Endometrial microvascular endothelial cells (primary cell): ENCODE measurements around the gene PRSS50. TPM values are rescaled to one million over a fixed set of nuclear protein-coding genes. Genes with fewer than 3 reads are reported as not detected.

Source experiments
- in situ Hi-C: cut with HindIII; loops from 2 replicates; pipeline ENCODE4 v1.10.0; 2017; ENCODE audit warnings: low sequenced_read_pairs, low pct_unique_long_range_greater_than_20kb; ENCODE audit errors: inconsistent ontology term
- total RNA-seq: library from RNA; depleted of rRNA; stranded (reverse); fragments of >200 nt; gene quantifications from one replicate; pipeline ENCODE4 v1.2.3, GENCODE V29; 2015; ENCODE audit errors: inconsistent ontology term

The PRSS50 gene
- total RNA-seq, 1 donor from 2014 or later: not detected

DNA sequence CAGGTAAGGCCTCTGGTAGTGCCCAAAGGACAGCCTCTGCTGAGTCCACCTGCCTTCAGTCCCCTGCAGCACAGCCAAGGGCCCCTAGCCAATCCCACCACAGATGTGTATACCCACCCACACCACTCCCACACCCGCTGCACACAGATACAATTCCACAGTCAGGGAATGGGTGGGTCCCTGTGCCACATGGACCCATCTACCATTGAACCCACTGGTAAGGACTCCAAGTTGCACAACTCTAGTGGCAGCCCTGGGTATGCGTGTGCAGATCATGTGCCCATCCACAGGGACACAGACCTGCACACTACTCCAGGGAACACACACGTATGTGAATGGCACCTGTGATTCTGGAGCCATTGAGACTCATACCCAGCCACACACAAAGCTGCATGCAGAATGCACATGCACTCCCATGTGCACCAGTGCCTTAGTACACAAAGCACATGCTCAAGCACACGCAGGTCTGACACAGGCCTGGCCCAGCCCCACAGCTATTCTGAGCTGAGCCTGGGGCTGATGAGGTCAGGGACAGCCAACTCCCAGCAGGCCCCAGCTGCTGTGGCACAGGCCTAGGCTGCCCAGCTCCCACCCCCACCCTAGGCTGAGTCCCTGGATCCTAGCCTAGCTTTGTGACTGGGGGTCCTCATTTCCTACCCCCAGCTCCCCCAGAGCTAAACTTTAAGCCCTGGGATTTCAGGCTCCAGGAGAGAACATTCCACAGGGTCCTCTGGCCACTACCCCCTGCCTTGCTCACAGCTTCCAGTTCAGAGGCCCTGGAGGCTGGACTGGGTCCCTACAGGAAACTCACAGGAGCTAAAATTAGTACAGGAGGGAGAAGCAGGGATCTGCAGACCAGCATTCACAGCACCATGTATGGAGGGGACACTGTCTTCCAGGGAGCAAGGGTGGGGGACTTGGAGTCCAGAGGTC is 21.4 kb downstream of the PRSS50 start:
- in situ Hi-C loops: no loop called here

- in situ Hi-C loops: no loop called here
These were observed 22.3 kb downstream of the PRSS50 start for GRCh38 chr3:46695177-46695961.

GRCh38 chr3:46694520-46694919 is 23.1 kb downstream of the PRSS50 start:
- in situ Hi-C loops: no loop called here

DNA sequence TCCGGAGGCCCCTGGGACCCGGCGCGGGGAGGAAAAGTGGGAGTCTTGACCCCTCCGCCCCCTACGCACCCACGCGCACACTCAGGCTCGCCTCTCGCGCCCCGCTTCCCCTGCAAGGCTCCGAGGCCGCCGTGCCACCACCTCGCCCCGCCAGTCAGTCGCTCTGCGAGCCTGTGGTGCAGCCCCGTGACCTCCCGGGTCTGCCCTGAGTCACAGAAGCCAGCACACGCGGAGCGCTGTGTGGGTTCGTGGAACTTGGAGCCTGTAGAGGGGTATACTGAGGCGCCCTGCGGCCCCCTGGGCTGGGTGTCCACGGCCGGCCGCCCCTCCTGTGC is 23.8 kb downstream of the PRSS50 start:
- in situ Hi-C loops: no loop called here

DNA sequence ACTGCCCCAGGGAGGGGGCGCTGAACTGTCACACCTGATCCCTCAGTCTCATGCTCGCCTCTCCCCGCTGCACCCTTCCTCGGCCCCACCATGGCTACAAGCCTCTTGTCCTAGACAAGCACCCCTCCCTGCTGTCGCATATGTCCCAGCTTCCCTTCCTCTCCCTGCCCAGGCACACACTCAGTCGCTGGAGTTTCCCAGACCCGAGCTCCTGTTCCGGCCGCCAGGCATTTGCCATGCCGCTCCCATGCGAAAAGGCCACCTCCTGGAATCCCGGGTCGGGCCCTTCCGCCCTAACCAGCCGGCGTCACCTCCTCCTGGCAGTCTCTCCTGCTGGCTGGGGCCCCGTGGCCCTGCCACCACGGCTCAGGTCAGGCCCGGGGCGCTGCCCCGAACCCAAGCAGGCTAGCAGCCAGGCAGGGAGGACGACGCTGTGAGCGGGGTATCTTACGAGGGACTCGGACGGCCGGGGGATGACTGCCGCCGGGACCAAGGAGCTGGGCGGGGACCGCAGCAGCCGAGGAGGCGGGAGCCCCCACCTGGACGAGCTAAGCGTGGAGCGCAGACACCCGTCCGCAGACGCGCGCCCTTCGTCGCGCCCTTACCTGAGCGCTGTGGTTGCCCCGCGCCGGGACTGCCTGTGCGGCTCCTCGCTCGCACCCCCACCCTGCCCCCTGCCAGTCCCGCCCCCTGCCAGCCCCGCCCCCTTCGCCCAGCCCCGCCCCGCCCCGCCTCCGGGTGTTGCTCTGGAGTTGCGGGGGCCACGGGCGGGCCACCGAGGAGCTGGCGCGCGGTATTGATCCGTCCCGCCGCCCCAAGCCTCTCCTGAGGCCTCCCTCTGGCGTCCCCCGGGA is 24.4 kb downstream of the PRSS50 start, which contains the start of gene ALS2CL:
Gene ALS2CL (minus strand): TSS at position 642 of the 854 bp plus-strand sequence. CDS start 4,239 bp downstream, outside the sequence.
- in situ Hi-C loops: no loop called here

- in situ Hi-C loops: no loop called here
These were observed 25.1 kb downstream of the PRSS50 start for GRCh38 chr3:46692566-46692990.

DNA sequence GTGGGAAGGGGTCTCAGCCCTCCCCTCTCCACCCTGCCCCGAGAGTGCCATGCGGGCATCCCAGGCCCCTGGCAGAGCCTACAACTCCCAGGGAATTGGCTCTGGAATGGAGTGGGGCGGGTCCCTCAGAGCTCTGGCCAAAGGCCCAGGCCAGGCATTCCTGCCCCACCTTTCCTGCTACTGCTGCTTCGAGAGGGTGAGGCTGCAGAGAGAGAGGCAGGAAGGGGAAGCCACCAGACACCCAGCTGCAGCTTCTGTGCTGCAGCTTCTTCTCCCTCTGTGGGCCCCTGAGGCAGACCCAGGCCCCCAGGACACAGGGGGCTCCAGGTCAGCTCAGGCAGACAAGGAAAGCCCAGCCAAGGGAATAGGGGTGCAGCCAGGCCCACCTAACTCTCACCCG is 26.9 kb downstream of the PRSS50 start:
- in situ Hi-C loops: no loop called here

- in situ Hi-C loops: no loop called here
These were observed 32.2 kb downstream of the PRSS50 start for GRCh38 chr3:46685446-46685845.

GRCh38 chr3:46684891-46685290 is 32.8 kb downstream of the PRSS50 start:
- in situ Hi-C loops: no loop called here

- in situ Hi-C loops: no loop called here
These were observed 34.7 kb downstream of the PRSS50 start for GRCh38 chr3:46682974-46683373.

GRCh38 chr3:46681856-46682540 is 35.7 kb downstream of the PRSS50 start:
- in situ Hi-C loops: no loop called here

DNA sequence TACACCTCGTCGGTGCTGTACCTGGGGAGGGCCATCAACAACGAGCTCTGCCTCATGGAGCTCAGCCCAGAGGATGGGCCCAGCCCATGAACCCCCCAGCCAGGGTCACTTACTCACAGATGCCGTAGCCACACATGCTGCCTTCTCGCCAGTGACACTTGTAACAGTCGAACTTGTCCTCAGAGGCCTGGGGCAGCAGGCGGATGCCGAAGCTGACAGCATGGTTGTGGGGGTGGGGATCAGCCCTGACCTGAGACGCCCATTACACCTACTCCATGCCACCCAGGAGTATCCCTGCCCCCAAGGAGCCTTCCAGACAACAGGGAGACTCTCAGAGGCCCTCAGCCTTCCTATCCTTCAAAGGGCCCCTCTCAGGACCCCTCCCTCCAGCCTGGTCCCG is 36.3 kb downstream of the PRSS50 start:
- in situ Hi-C loops: no loop called here

GRCh38 chr3:46680298-46680826 is 37.3 kb downstream of the PRSS50 start:
- in situ Hi-C loops: no loop called here

GRCh38 chr3:46679681-46680080 is 38.0 kb downstream of the PRSS50 start:
- in situ Hi-C loops: no loop called here

- in situ Hi-C loops: no loop called here
These were observed 39.4 kb downstream of the PRSS50 start for GRCh38 chr3:46678280-46678679.

GRCh38 chr3:46677411-46677726 is 40.3 kb downstream of the PRSS50 start:
- in situ Hi-C loops: no loop called here

DNA sequence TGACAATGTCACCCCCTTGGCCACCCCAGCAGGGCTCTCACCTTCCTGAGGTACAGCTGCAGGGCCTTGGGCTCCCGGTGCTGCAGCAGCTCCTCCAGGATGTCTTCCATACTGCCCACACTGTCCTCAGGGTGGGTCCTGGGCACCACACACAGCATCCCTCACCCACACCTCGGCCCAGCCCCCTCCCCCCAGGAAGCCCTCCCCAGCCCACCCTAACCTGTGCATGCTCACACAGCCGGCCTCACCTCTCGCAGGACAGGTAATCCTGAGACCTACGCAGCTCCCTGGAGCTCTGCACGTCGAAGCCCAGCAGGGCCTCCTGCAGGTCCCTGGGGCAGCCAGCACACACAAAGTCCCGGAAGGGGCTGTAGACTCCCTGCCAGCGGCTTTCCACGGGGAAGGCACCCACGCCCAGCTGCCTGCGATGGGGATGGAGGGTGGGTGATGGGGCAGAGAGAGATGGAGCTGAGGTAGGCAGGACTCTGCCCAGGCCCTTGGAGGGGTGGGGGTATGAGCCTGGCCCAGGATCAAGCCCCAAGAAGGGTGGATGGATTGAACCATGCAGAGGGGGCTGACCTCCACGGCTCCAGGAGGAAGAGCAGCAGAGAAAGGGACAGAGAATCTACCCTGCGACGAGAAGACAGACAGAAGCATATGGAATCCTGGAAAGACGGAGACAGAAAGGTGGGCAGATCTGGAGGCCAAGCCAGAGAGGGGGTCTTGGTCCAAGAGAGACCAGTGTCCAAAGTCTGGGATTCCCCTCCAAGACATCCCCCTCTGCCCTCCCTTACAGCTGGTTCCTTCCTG is 40.9 kb downstream of the PRSS50 start:
- in situ Hi-C loops: no loop called here
